ENCODE measurements around the gene FOSB. TPM values are rescaled to one million over a fixed set of nuclear protein-coding genes. Genes with fewer than 3 reads are reported as not detected.
A peak's percentile ranks its signal among the peaks of the same experiment; 100 is the strongest.

The FOSB gene
- total RNA-seq, 2 donors from 2014 or later, result 2.5 to 6.4 TPM

DNA sequence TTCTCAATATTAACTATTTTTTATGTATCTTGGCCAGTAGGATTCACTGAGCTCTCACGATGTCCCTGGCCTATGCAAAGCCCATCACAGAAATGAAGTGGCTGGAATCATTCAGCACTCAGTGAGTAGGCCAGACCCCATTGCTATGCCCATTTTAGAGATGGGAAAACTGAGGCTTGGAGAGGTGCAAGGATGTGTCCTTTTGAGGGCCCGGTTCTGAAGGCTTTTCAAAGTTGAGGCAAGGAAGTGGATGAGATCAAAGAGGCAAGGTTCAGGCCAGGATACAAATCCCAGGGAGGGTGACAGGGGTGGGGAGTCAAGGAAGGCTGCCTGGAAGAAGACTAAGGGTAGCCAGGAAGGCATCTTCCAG is 25.4 kb upstream of the FOSB start:
- Histone ChIP-seq H3K36me3 (no peaks in the 10 kb centered on the region), H3K27ac (peak overlapping the region in 1 of 2 donors; percentile 96), H3K27me3 (replicated peaks; ENCODE audit: insufficient read depth) (no peaks in the 10 kb centered on the region), H3K4me1 (replicated peaks) (no peaks in the 10 kb centered on the region), H3K4me3 (no peak overlapping the region), H3K9me3 (no peaks in the 10 kb centered on the region)
- WGBS, result 78% methylated on average over 2 of the region's 2 CpGs
- no peak for DNase-seq (ENCODE audit: low spot score)
- no peak for TF ChIP-seq POLR2AphosphoS5 (IDR thresholded peaks at IDR 0.05)
- no peak for TF ChIP-seq POLR2A (IDR thresholded peaks at IDR 0.05)
- TF ChIP-seq CTCF (IDR thresholded peaks at IDR 0.05), result no peak
- intact Hi-C loops (cut with DNase I), result no loop called here

GRCh38 chr19:45442778-45443461 is 24.9 kb upstream of the FOSB start:
- no peaks in the 10 kb centered on the region for H3K9me3 ChIP-seq
- H3K4me1 ChIP-seq (replicated peaks), result no peaks in the 10 kb centered on the region
- 16% methylated on average over 15 of the region's 15 CpGs for WGBS
- no peaks in the 10 kb centered on the region for H3K36me3 ChIP-seq
- intact Hi-C loops (cut with DNase I), result no loop called here
- no peaks in the 10 kb centered on the region for H3K27me3 ChIP-seq (replicated peaks; ENCODE audit: insufficient read depth)
- TF ChIP-seq CTCF (IDR thresholded peaks at IDR 0.05) (no peak), POLR2A (IDR thresholded peaks at IDR 0.05) (no peak), POLR2AphosphoS5 (IDR thresholded peaks at IDR 0.05) (no peak)
- peak overlapping the region; percentile 32 to 42 for H3K4me3 ChIP-seq
- peak overlapping the region; percentile 93 to 96 for H3K27ac ChIP-seq
- DNase-seq (ENCODE audit: low spot score), result no peak

GRCh38 chr19:45443462-45444317 is 24.1 kb upstream of the FOSB start:
- TF ChIP-seq POLR2AphosphoS5 (IDR thresholded peaks at IDR 0.05) (peak; percentile 97), CTCF (IDR thresholded peaks at IDR 0.05) (no peak), POLR2A (IDR thresholded peaks at IDR 0.05) (peak; percentile 79)
- Histone ChIP-seq H3K27ac (peak overlapping the region; percentile 93 to 96), H3K36me3 (no peaks in the 10 kb centered on the region), H3K27me3 (replicated peaks; ENCODE audit: insufficient read depth) (no peaks in the 10 kb centered on the region), H3K4me1 (replicated peaks) (no peaks in the 10 kb centered on the region), H3K4me3 (peak overlapping the region; percentile 32 to 42), H3K9me3 (no peaks in the 10 kb centered on the region)
- WGBS, result 1% methylated on average over 49 of the region's 49 CpGs
- intact Hi-C loops (cut with DNase I), result no loop called here
- peak; percentile 98 for DNase-seq (ENCODE audit: low spot score)

GRCh38 chr19:45444318-45445041 is 23.3 kb upstream of the FOSB start:
- 17% methylated on average over 43 of the region's 47 CpGs for WGBS
- Histone ChIP-seq H3K27me3 (replicated peaks; ENCODE audit: insufficient read depth) (no peaks in the 10 kb centered on the region), H3K27ac (peak overlapping the region; percentile 93 to 96), H3K36me3 (no peaks in the 10 kb centered on the region), H3K4me1 (replicated peaks) (no peaks in the 10 kb centered on the region), H3K4me3 (peak overlapping the region; percentile 32 to 42), H3K9me3 (no peaks in the 10 kb centered on the region)
- DNase-seq (ENCODE audit: low spot score), result peak; percentile 88
- TF ChIP-seq CTCF (IDR thresholded peaks at IDR 0.05), result no peak
- TF ChIP-seq POLR2A (IDR thresholded peaks at IDR 0.05), result peak; percentile 61
- peak; percentile 77 for TF ChIP-seq POLR2AphosphoS5 (IDR thresholded peaks at IDR 0.05)
- intact Hi-C loops (cut with DNase I), result no loop called here

Data from prostate gland (tissue), 2 donors.